ENCODE results near the gene IL11RA. TPM values are rescaled to one million over a fixed set of nuclear protein-coding genes. Genes with fewer than 3 reads are reported as not detected.

The IL11RA gene
- polyA plus RNA-seq, 1 experiment, result 14.6 TPM

DNA sequence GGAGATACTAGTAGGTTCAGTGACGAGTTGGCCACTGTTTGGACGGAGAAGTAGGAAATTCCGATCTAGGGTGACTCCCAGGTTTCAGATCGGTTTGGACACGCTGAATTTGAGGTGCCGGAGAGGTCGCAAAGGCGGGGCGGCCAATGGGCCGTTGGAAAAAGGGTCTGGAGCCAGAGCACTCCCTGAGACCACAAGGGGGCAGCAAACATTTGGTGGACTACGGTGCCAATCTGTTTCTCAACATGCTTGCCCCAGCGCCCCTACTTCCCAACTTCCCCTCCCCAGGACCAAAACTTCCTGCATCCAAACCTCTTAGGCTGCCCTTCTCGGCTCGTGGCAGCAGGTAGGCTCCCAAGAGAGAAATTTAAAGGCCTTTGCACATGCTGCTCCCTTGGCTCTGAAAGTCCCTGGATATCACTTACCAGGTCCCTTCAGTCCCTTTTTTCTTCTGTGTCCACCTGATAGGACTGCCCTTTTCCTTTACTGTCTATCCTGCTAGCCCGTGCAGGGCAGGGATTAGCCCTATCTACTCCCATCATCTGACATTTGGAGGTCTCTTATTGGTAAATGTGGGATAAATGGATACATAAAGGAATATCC, 39.1 kb upstream of the IL11RA start:
- ChIA-PET POLR2A (interaction anchor here (0.7 to 0.9 kb wide), 3 partner anchors 8 to 90 kb away, joined by 3 read pairs; partner anchors contain the start of genes DCTN3 and SIGMAR1), CTCF (interaction anchor here (0.6 to 7.6 kb wide), 10 partner anchors 10 to 1741 kb away, joined by 3 to 111 read pairs (median 4); no protein-coding TSS in a partner anchor)
- TF ChIP-seq, protein P1, sequence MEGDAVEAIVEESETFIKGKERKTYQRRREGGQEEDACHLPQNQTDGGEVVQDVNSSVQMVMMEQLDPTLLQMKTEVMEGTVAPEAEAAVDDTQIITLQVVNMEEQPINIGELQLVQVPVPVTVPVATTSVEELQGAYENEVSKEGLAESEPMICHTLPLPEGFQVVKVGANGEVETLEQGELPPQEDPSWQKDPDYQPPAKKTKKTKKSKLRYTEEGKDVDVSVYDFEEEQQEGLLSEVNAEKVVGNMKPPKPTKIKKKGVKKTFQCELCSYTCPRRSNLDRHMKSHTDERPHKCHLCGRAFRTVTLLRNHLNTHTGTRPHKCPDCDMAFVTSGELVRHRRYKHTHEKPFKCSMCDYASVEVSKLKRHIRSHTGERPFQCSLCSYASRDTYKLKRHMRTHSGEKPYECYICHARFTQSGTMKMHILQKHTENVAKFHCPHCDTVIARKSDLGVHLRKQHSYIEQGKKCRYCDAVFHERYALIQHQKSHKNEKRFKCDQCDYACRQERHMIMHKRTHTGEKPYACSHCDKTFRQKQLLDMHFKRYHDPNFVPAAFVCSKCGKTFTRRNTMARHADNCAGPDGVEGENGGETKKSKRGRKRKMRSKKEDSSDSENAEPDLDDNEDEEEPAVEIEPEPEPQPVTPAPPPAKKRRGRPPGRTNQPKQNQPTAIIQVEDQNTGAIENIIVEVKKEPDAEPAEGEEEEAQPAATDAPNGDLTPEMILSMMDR (IDR thresholded peaks at IDR 0.05; ENCODE audit: low read depth, low read length), result peak; percentile 91
- no peaks in the 10 kb centered on the region for H3K27me3 ChIP-seq (ENCODE audit: control insufficient read depth, insufficient read depth, low read length)
- peak overlapping the region; percentile 47 for H3K27ac ChIP-seq (ENCODE audit: low read depth, low read length)
- no peaks in the 10 kb centered on the region; the same call in 1 of the 2 replicates for H3K9me3 ChIP-seq (ENCODE audit: control insufficient read depth, insufficient read depth, low read length)
- peak overlapping the region; percentile 67 for H3K4me3 ChIP-seq (ENCODE audit: low read depth, low read length)
- DNase-seq (ENCODE audit: low read depth, low spot score), result no peak

DNA sequence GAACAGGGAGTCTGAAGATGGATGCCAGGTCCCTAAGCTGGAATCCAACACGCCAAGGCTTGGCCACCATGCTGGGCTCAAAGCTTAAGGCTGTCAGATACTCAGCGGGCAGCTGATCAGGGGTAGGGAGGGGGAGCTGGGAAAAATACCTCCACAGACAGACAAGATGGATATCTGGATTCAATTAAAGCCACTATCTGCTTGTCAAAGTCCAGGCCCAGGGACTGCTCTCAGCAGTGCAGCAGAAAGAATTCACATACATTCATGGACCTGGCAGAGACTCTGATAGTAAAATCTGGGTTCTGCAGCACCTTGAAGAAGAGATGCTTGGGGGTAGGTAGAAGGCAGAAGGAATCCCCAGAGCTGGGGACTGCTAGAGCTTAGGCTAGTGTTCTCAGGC, 36.9 kb upstream of the IL11RA start:
- H3K9me3 ChIP-seq (ENCODE audit: control insufficient read depth, insufficient read depth, low read length), result no peaks in the 10 kb centered on the region; the same call in 1 of the 2 replicates
- ChIA-PET CTCF (interaction anchor here (0.6 to 7.6 kb wide), 3 partner anchors 19 to 165 kb away, joined by 3 to 111 read pairs (median 3); partner anchors contain the start of gene SIGMAR1), POLR2A (no interaction called here)
- H3K27me3 ChIP-seq (ENCODE audit: control insufficient read depth, insufficient read depth, low read length), result no peaks in the 10 kb centered on the region
- H3K27ac ChIP-seq (ENCODE audit: low read depth, low read length), result no peak overlapping the region
- no peak overlapping the region for H3K4me3 ChIP-seq (ENCODE audit: low read depth, low read length)
- DNase-seq (ENCODE audit: low read depth, low spot score), result no peak
- TF ChIP-seq, protein P1 (IDR thresholded peaks at IDR 0.05; ENCODE audit: low read depth, low read length), result no peak

DNA sequence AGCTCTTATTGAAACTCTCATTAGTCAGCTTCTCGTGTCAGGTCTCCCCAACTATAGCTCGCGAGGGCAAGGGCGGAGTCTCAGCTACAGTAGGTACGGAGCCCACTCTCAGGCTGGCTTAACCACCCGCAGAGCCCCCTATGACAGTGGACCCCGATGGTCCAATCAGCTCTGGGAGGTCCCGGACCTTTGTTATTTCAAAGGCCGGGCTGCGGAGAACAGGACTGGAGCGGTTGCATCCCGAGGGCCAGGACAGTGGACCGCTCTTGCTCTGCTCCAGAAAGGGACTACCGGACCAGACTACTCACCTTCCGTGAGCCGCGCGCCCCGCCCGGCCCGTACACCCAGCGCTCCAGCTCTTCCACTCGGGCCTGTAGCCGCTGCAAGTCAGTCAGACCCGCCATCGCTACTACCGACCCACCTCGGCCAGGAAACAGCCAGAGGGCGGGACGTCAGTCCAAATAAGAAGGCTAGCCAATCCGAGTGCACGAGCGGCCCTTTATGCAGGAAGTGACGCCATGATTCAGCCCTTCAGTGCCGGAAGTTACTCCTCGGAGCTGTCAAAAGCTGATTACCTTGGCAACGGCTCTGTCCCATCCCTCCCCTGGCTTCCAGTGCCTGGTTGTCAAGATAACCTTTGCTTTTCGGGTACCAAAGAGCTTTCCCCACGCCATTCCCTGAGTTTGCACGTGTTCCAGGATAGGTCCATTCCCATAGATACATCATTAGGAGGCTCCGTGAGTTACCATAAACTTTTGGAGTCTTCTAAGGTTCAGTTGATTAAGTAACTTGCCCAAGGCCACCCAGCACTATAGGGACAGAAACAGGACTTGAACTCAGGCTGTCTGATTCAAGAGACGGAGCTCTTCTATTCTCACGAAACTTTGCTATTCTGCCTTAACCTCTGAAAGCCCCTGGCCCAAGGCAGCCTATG, 31.7 kb upstream of the IL11RA start, which contains the start of gene DCTN3:
DCTN3 (minus strand) TSS at position 435 of the 934 bp plus-strand sequence; CDS start at position 404, 31 bp downstream.
- CTCF ChIA-PET, result interaction anchor here (0.6 to 5.0 kb wide), 13 partner anchors 9 to 217 kb away, joined by 3 to 45 read pairs (median 4); partner anchors contain the start of genes GALT, RPP25L and SIGMAR1

DNA sequence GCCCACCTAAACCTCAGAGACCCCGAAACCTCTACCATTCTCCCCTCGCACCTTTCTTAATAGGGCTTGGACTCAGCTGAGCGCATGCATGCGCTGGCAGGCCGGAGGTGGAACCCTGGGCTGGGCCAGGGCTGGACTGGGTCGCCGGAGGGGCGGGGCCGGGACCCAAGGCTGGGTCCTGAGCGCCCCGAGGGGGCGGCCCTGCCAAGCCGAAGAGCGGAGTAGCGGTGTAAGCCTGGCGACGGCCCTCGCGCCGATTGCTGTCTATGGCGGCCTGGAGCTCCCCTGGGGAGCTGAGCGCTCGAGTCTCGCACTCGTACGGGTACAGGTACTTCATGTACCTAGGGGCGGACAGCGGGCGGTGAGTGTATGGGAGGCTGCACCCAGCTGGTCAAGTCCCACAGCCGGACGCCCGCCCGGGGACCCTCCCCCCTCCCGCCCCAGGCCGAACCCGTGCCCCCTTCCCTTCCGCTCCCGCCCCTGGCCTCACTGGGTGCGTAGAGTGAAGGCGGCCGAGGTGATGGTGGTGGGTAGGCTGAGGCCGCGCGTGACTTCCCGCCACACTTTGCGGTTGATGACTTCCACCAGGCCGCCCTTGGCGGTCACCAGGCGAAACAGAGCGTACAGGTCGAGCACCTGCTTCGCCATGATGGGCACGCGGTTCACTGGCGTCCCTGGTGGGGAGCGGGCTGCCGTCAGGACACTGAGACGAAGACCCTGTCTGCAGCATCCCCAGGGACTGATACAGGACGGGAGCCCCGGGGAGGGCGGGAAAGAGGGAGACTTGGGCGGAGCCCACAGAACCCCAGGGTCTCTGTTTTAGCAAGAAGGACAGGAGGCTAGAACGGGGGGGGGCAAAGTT, 28.4 kb upstream of the IL11RA start:
- no peak overlapping the region for H3K27ac ChIP-seq (ENCODE audit: low read depth, low read length)
- POLR2A ChIA-PET, result interaction anchor here (0.8 kb wide), 1 partner anchor 14 kb away, joined by 3 read pairs; the partner anchor contains the start of gene SIGMAR1
- peaks cover 58% of the 10 kb centered on the region for H3K27me3 ChIP-seq (ENCODE audit: control insufficient read depth, insufficient read depth, low read length)
- DNase-seq (ENCODE audit: low read depth, low spot score), result no peak
- no peaks in the 10 kb centered on the region; the same call in 1 of the 2 replicates for H3K9me3 ChIP-seq (ENCODE audit: control insufficient read depth, insufficient read depth, low read length)
- CTCF ChIA-PET, result interaction anchor here (1.3 to 5.0 kb wide), 3 partner anchors 10 to 20 kb away, joined by 5 to 45 read pairs (median 7); no protein-coding TSS in a partner anchor
- TF ChIP-seq, protein P1 (IDR thresholded peaks at IDR 0.05; ENCODE audit: low read depth, low read length), result no peak
- no peak overlapping the region for H3K4me3 ChIP-seq (ENCODE audit: low read depth, low read length)

More for the DNA sequence above, 31.7 kb upstream of the IL11RA start, which contains the start of gene DCTN3:
- POLR2A ChIA-PET, result interaction anchor here (0.7 to 1.5 kb wide), 4 partner anchors 8 to 27 kb away, joined by 3 to 15 read pairs (median 6); partner anchors contain the start of genes GALT, RPP25L and SIGMAR1
- Histone ChIP-seq H3K4me3 (ENCODE audit: low read depth, low read length) (peak within 1 kb of the TSS; percentile 96), H3K9me3 (ENCODE audit: control insufficient read depth, insufficient read depth, low read length) (no peaks in the 10 kb centered on the region; the same call in 1 of the 2 replicates), H3K27me3 (ENCODE audit: control insufficient read depth, insufficient read depth, low read length) (peaks cover 26% of the 10 kb centered on the region), H3K27ac (ENCODE audit: low read depth, low read length) (peak within 1 kb of the TSS; percentile 11)
- TF ChIP-seq, protein P1 (IDR thresholded peaks at IDR 0.05; ENCODE audit: low read depth, low read length), result no peak
- peak; percentile 82 for DNase-seq (ENCODE audit: low read depth, low spot score)

Data from AG04450 (cell line).